Body of pancreas (tissue), 4 donors: Measurements from ENCODE around the gene HYAL1.

Experiments used
- POLR2A ChIP-seq, 3 donors: fragments of 450-650 bp; IDR thresholded peaks; one replicate each; pipeline ENCODE4 v1.6.1; 2016; ENCODE audit warnings: antibody characterized with exemption in 3 of 3, mild to moderate bottlenecking in 2 of 3
- TF ChIP-seq, protein P1 (sequence below), 7 experiments: fragments of 450-650 bp in 4 of 7; fragments of 200-600 bp in 3 of 7; sonication (generic) in 3 of 7; IDR thresholded peaks; one replicate each; pipeline ENCODE4 v1.5.1; 2016 to 2019; ENCODE audit warnings: antibody characterized with exemption in 7 of 7

DNA sequence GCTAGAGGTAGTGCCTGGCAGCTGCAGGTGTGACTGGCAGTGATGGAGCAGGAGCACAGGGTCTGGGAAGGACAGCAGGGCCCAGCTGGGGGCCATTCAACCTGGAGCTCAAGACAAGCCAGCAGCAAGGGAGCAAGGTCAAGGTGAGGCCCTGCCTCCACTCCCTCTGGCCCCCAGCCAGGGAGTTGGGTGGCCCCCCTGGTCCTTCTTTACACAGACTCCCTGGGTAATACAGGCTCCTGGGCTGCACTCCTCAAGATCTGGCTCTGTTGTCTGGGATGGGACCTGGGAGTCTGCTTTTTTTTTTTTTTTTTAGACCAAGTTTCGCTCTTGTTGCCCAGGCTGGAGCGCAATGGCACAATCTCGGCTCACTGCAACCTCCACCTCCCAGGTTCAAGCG is 52.9 kb downstream of the HYAL1 start:
- TF ChIP-seq, protein P1, sequence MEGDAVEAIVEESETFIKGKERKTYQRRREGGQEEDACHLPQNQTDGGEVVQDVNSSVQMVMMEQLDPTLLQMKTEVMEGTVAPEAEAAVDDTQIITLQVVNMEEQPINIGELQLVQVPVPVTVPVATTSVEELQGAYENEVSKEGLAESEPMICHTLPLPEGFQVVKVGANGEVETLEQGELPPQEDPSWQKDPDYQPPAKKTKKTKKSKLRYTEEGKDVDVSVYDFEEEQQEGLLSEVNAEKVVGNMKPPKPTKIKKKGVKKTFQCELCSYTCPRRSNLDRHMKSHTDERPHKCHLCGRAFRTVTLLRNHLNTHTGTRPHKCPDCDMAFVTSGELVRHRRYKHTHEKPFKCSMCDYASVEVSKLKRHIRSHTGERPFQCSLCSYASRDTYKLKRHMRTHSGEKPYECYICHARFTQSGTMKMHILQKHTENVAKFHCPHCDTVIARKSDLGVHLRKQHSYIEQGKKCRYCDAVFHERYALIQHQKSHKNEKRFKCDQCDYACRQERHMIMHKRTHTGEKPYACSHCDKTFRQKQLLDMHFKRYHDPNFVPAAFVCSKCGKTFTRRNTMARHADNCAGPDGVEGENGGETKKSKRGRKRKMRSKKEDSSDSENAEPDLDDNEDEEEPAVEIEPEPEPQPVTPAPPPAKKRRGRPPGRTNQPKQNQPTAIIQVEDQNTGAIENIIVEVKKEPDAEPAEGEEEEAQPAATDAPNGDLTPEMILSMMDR (IDR thresholded peaks at IDR 0.05): no peak
- TF ChIP-seq POLR2A (IDR thresholded peaks at IDR 0.05): no peak
